Activated B cell treated with CpG ODN at 0.5 μM for 24 hours (primary cell): ENCODE results near the gene PPP3CB. TPM values are rescaled to one million over a fixed set of nuclear protein-coding genes. Genes with fewer than 3 reads are reported as not detected.

Source experiments
- ATAC-seq: fragments of 200-7000 bp; cut with Tn5 transposase; one replicate; pipeline ENCODE4 v1.10.0; 2021; ENCODE audit warnings: low read depth, mild to moderate bottlenecking, moderate library complexity
- CTCF ChIA-PET: fragments of 350-600 bp; sonication (Branson Sonifier 250); formaldehyde crosslinking; loops from one replicate; lab custom pipeline; 2021; ENCODE audit warnings: antibody characterized with exemption; lab: Charles Lee
- POLR2A ChIA-PET: fragments of 350-600 bp; sonication (Branson Sonifier 250); formaldehyde crosslinking; loops from one replicate; lab custom pipeline; 2021; ENCODE audit warnings: antibody characterized with exemption; lab: Charles Lee
- DNase-seq: peaks from one replicate; pipeline ENCODE4 v3.0.0; 2022
- H3K27ac Mint-ChIP-seq: one replicate; pipeline ENCODE4 v1.8.0; 2020; ENCODE audit warnings: mixed read lengths
- H3K27me3 Mint-ChIP-seq: one replicate; pipeline ENCODE4 v1.8.0; 2021; ENCODE audit warnings: mixed read lengths
- H3K36me3 Mint-ChIP-seq: one replicate; pipeline ENCODE4 v1.8.0; 2021; ENCODE audit warnings: low read depth, mixed read lengths
- H3K4me1 Mint-ChIP-seq: one replicate; pipeline ENCODE4 v1.8.0; 2021; ENCODE audit warnings: mixed read lengths
- H3K4me3 Mint-ChIP-seq: one replicate; pipeline ENCODE4 v1.8.0; 2020; ENCODE audit warnings: mild to moderate bottlenecking, mixed read lengths
- H3K9me3 Mint-ChIP-seq: one replicate; pipeline ENCODE4 v1.8.0; 2020; ENCODE audit warnings: mixed read lengths
- CTCF ChIP-seq: fragments of 200-600 bp; IDR thresholded peaks from one replicate; pipeline ENCODE4 v1.8.0; 2022; ENCODE audit warnings: antibody characterized with exemption, mild to moderate bottlenecking
- intact Hi-C: fragments of 100-400 bp; cut with micrococcal nuclease; formaldehyde crosslinking; loops from one replicate; pipeline ENCODE4 v1.15.1; 2024
- total RNA-seq: library from RNA; stranded (reverse); gene quantifications from 2 replicates; pipeline ENCODE4 v1.2.3, GENCODE V29; 2022

Gene PPP3CB
- total RNA-seq, 1 donor from 2014 or later, result 43.3 TPM

- Mint-ChIP-seq H3K27me3 (no peaks in the 10 kb centered on the region), H3K4me3 (no peak overlapping the region), H3K36me3 (peaks cover 2% of the 10 kb centered on the region), H3K4me1 (no peaks in the 10 kb centered on the region), H3K27ac (no peak overlapping the region), H3K9me3 (no peaks in the 10 kb centered on the region)
- intact Hi-C loops, result no loop called here
- ChIA-PET POLR2A (interaction anchor here (0.7 kb wide), 1 partner anchor 231 kb away, joined by 3 read pairs; no protein-coding TSS in a partner anchor), CTCF (interaction anchor here (0.8 kb wide), 1 partner anchor 131 kb away, joined by 5 read pairs; no protein-coding TSS in a partner anchor)
- DNase-seq (no peak), ATAC-seq (no peak)
- no peak for TF ChIP-seq CTCF
Observed at GRCh38 chr10:73512207-73512743, 16.5 kb upstream of the PPP3CB start.

GRCh38 chr10:73509695-73510094, 13.9 kb upstream of the PPP3CB start:
- Mint-ChIP-seq H3K4me3 (no peak overlapping the region), H3K27me3 (no peaks in the 10 kb centered on the region), H3K9me3 (no peaks in the 10 kb centered on the region), H3K27ac (no peak overlapping the region), H3K36me3 (peaks cover 7% of the 10 kb centered on the region), H3K4me1 (no peaks in the 10 kb centered on the region)
- no peak for DNase-seq
- TF ChIP-seq CTCF, result no peak
- no peak for ATAC-seq
- ChIA-PET POLR2A (interaction anchor here (0.7 kb wide), 1 partner anchor 8 kb away, joined by 4 read pairs; no protein-coding TSS in a partner anchor), CTCF (no interaction called here)
- intact Hi-C loops, result no loop called here

- CTCF ChIA-PET, result no interaction called here
- POLR2A ChIA-PET, result interaction anchor here (2.5 kb wide), 1 partner anchor 11 kb away, joined by 10 read pairs; the partner anchor contains the start of gene PPP3CB
Observed at GRCh38 chr10:73506491-73506890, 10.7 kb upstream of the PPP3CB start.

GRCh38 chr10:73506074-73506473, 10.2 kb upstream of the PPP3CB start:
- Mint-ChIP-seq H3K9me3 (no peaks in the 10 kb centered on the region), H3K4me3 (no peak overlapping the region), H3K36me3 (peaks cover 26% of the 10 kb centered on the region), H3K4me1 (peaks cover 18% of the 10 kb centered on the region), H3K27ac (no peak overlapping the region), H3K27me3 (no peaks in the 10 kb centered on the region)
- intact Hi-C loops, result no loop called here
- no peak for ATAC-seq
- TF ChIP-seq CTCF, result no peak
- ChIA-PET CTCF (no interaction called here), POLR2A (interaction anchor here (2.5 kb wide), 1 partner anchor 10 kb away, joined by 10 read pairs; the partner anchor contains the start of gene PPP3CB)
- no peak for DNase-seq

More at GRCh38 chr10:73506491-73506890, 10.7 kb upstream of the PPP3CB start:
- peaks cover 26% of the 10 kb centered on the region for H3K36me3 Mint-ChIP-seq
- no peak overlapping the region for H3K4me3 Mint-ChIP-seq
- H3K9me3 Mint-ChIP-seq, result no peaks in the 10 kb centered on the region
- intact Hi-C loops, result no loop called here
- TF ChIP-seq CTCF, result no peak
- no peaks in the 10 kb centered on the region for H3K27me3 Mint-ChIP-seq
- ATAC-seq, result no peak
- H3K4me1 Mint-ChIP-seq, result peaks cover 14% of the 10 kb centered on the region
- DNase-seq, result no peak
- H3K27ac Mint-ChIP-seq, result no peak overlapping the region

GRCh38 chr10:73503037-73503436, 7.2 kb upstream of the PPP3CB start:
- Mint-ChIP-seq H3K4me1 (peaks cover 25% of the 10 kb centered on the region), H3K9me3 (no peaks in the 10 kb centered on the region), H3K27ac (peak overlapping the region; percentile 73), H3K4me3 (no peak overlapping the region), H3K27me3 (no peaks in the 10 kb centered on the region), H3K36me3 (peaks cover 26% of the 10 kb centered on the region)
- TF ChIP-seq CTCF, result no peak
- DNase-seq (no peak), ATAC-seq (no peak)
- ChIA-PET CTCF (no interaction called here), POLR2A (no interaction called here)
- intact Hi-C loops, result loop anchor here (2.0 kb wide), 1 partner anchor 30 kb away; no protein-coding TSS in a partner anchor
